PC-9 (cell line): ENCODE results near the gene UCP3.

Experiments
- CTCF ChIP-seq: fragments of 200-600 bp; sonication (generic); conservative IDR thresholded peaks from 2 replicates; pipeline ENCODE4 v1.6.1; 2017; ENCODE audit warnings: mixed run types, antibody characterized with exemption, mild to moderate bottlenecking, moderate library complexity
- EZH2 ChIP-seq: fragments of 200-600 bp; sonication (generic); IDR thresholded peaks from 2 replicates; pipeline ENCODE4 v1.8.0; 2017; ENCODE audit warnings: antibody characterized with exemption, low read depth

DNA sequence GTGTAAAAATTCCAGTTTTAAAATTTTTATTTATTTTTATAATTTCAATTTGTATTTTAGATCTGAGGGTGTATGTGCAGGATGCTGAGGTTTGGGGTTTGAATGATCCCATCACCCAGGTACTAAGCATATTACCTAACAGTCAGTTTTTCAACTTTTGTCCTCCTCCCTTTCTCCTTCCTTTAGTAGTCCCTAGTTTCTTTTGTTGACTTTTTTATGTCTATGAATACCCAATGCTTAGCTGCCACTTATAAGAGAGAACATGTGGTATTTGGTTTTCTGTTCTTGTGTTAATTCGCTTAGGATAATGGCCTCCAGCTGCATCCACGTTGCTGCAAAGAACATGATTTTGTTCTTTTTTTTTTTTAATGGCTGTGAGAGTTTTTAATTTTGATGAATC is 35.7 kb upstream of the UCP3 start:
- TF ChIP-seq EZH2: no peak
- TF ChIP-seq CTCF: no peak
